NOMO-1 treated with DMSO at 0.1 percent for 48 hours (cell line): ENCODE data around the gene GET3.
"Not testable (repeated sequence)": the region's sequence is repeated elsewhere in the genome, so short reads cannot be mapped to it uniquely, and the experiment has no call there.

Experiments used
- DNase-seq: peaks from one replicate; lab custom pipeline; 2025; ENCODE audit not compliant: unreplicated experiment; lab: John Stamatoyannopoulos, UW

GET3 gene

GRCh38 chr19:12715102-12715501 lies 22.2 kb upstream of the GET3 start:
- DNase-seq, result no peak

- DNase-seq, result no peak
Measured at GRCh38 chr19:12715929-12716328, 21.4 kb upstream of the GET3 start.

GRCh38 chr19:12720296-12720695 lies 17.0 kb upstream of the GET3 start:
- no peak for DNase-seq

GRCh38 chr19:12720851-12721655 lies 16.2 kb upstream of the GET3 start:
- no peak for DNase-seq

GRCh38 chr19:12721656-12722565 lies 15.4 kb upstream of the GET3 start:
- peak; percentile 41 for DNase-seq

GRCh38 chr19:12722566-12723380 lies 14.5 kb upstream of the GET3 start:
- DNase-seq, result peak; percentile 97

GRCh38 chr19:12723381-12723640 lies 14.0 kb upstream of the GET3 start:
- DNase-seq, result peak; percentile 27

GRCh38 chr19:12723641-12724426 lies 13.5 kb upstream of the GET3 start, which contains the start of gene TNPO2:
TNPO2 (minus strand) TSS chr19:12723932; CDS start chr19:12720977, 2,955 bp downstream.
- DNase-seq, result peak; percentile 56

- DNase-seq, result not testable (repeated sequence)
Measured at GRCh38 chr19:12725612-12726011, 11.7 kb upstream of the GET3 start.

- no peak for DNase-seq
Measured at GRCh38 chr19:12726988-12727316, 10.3 kb upstream of the GET3 start.

- DNase-seq, result no peak
Measured at GRCh38 chr19:12727745-12728433, 9.4 kb upstream of the GET3 start.

GRCh38 chr19:12730064-12730463 lies 7.2 kb upstream of the GET3 start:
- no peak for DNase-seq

- DNase-seq, result no peak
Measured at GRCh38 chr19:12731337-12731736, 6.0 kb upstream of the GET3 start.

- DNase-seq, result peak; percentile 56
Measured at GRCh38 chr19:12733369-12734214, 3.7 kb upstream of the GET3 start.

GRCh38 chr19:12737835-12738351 lies 596 bp downstream of the GET3 start:
- no peak for DNase-seq

GRCh38 chr19:12745166-12745897 lies 8.0 kb downstream of the GET3 start:
- no peak for DNase-seq

- DNase-seq, result no peak
Measured at GRCh38 chr19:12748489-12748888, 11.2 kb downstream of the GET3 start.

GRCh38 chr19:12749938-12750521 lies 12.7 kb downstream of the GET3 start:
- peak; percentile 6 for DNase-seq
